Sigmoid colon (tissue), 7 donors: ENCODE data around the gene PSKH1. TPM values are rescaled to one million over a fixed set of nuclear protein-coding genes. Genes with fewer than 3 reads are reported as not detected.
"Not testable (repeated sequence)": the region's sequence is repeated elsewhere in the genome, so short reads cannot be mapped to it uniquely, and the experiment has no call there.

Experiments
- DNase-seq: peaks from one replicate; pipeline ENCODE4 v3.0.0-alpha.2; 2019
- H3K27ac ChIP-seq, 4 donors: fragments of 200-600 bp; sonication (generic); one replicate each; pipeline ENCODE4 v1.5.1; 2016 to 2019; ENCODE audit warnings: mild to moderate bottlenecking in 1 of 4
- H3K27me3 ChIP-seq, 3 donors: fragments of 200-600 bp; sonication (generic); one replicate each; pipeline ENCODE4 v1.5.1; 2019; ENCODE audit warnings: mild to moderate bottlenecking in 1 of 3
- H3K36me3 ChIP-seq, 4 donors: fragments of 200-600 bp; sonication (generic); one replicate each; pipeline ENCODE4 v1.5.1; 2016 to 2019
- H3K4me1 ChIP-seq, 4 donors: fragments of 200-600 bp; sonication (generic); one replicate each; pipeline ENCODE4 v1.5.1; 2017 to 2019
- H3K4me3 ChIP-seq, 4 donors: fragments of 200-600 bp; sonication (generic); one replicate each; pipeline ENCODE4 v1.5.1; 2017 to 2019; ENCODE audit warnings: mild to moderate bottlenecking in 2 of 4, moderate library complexity in 1 of 4
- H3K9me3 ChIP-seq, 4 donors: fragments of 200-600 bp in 3 of 4; sonication (generic) in 3 of 4; one replicate each; pipeline versions ENCODE4 v1.5.1 to v1.6.1; 2013 to 2019
- CTCF ChIP-seq, 4 experiments: fragments of 450-650 bp in 3 of 4; fragments of 200-600 bp in 1 of 4; IDR thresholded peaks; one replicate each; pipeline ENCODE4 v1.5.1; 2016 to 2019; ENCODE audit warnings: antibody characterized with exemption in 4 of 4, mild to moderate bottlenecking in 3 of 4, moderate library complexity in 2 of 4
- EP300 ChIP-seq, 4 donors: sonication (generic); formaldehyde crosslinking; IDR thresholded peaks; one replicate each; pipeline ENCODE4 v1.6.1; 2017; ENCODE audit warnings: antibody characterized with exemption in 4 of 4
- POLR2A ChIP-seq, 2 donors: fragments of 450-650 bp; IDR thresholded peaks; one replicate each; pipeline ENCODE4 v1.6.1; 2016; ENCODE audit warnings: antibody characterized with exemption in 2 of 2, mild to moderate bottlenecking in 2 of 2, moderate library complexity in 2 of 2
- POLR2AphosphoS5 ChIP-seq, 4 donors: sonication (generic); formaldehyde crosslinking; IDR thresholded peaks; one replicate each; pipeline ENCODE4 v1.6.1; 2017; ENCODE audit warnings: antibody characterized with exemption in 4 of 4
- WGBS, 2 donors: extraction: QIAGEN DNeasy Blood & Tissue Kit; methylation state at CpG; one replicate each; pipeline ENCODE4 v1.1.7; 2013; 5-methylcytosine and 5-hydroxymethylcytosine counted together
- intact Hi-C: fragments of 100-400 bp; cut with DNase I; formaldehyde crosslinking; loops from one replicate; pipeline ENCODE4 v1.15.1; 2023
- polyA plus RNA-seq, 3 donors: library from polyadenylated mRNA; stranded (reverse); fragments of 200-250 nt; gene quantifications; one replicate each; pipeline ENCODE4 v1.2.3, GENCODE V29; 2013
- total RNA-seq, 4 donors: library from RNA; depleted of rRNA; stranded (reverse); fragments of >200 nt; gene quantifications; one replicate each; pipeline ENCODE4 v1.1.0, GENCODE V29; 2016
- donor health status: healthy with polysubstance abuse.
- donor health status: Bipolar disorder and iron deficiency.
- donor health status: healthy.

The PSKH1 gene
- total and polyA plus RNA-seq, 7 donors: 13.9 to 29.2 (median 20.8) TPM

- Histone ChIP-seq H3K4me1 (peaks cover 0 to 34% (median 28%) of the 10 kb centered on the region in 4 donors), H3K27ac (peak overlapping the region; percentile 91 to 97 (median 94)), H3K9me3 (no peaks in the 10 kb centered on the region), H3K27me3 (no peaks in the 10 kb centered on the region), H3K4me3 (peak overlapping the region; percentile 77 to 89 (median 84)), H3K36me3 (peaks cover 0 to 27% (median 6%) of the 10 kb centered on the region in 4 donors)
- 3 to 9% methylated on average over 55 of the region's 55 CpGs for WGBS, 2 donors
- TF ChIP-seq POLR2A (IDR thresholded peaks at IDR 0.05) (peak; percentile 79 to 81), CTCF (IDR thresholded peaks at IDR 0.05) (no peak), EP300 (IDR thresholded peaks at IDR 0.05) (no peak), POLR2AphosphoS5 (IDR thresholded peaks at IDR 0.05) (peak; percentile 89 to 94 (median 92))
- DNase-seq: peak; percentile 97
- intact Hi-C loops: loop anchor here (5.0 to 10.0 kb wide), 2 partner anchors 93 to 411 kb away; partner anchors contain the start of genes RIPOR1 and THAP11
Observed at GRCh38 chr16:67935402-67936123, 42.5 kb downstream of the PSKH1 start.

- intact Hi-C loops: loop anchor here (5.0 to 10.0 kb wide), 2 partner anchors 94 to 412 kb away; partner anchors contain the start of genes RIPOR1 and THAP11
- peaks cover 0 to 28% (median 6%) of the 10 kb centered on the region in 4 donors for H3K36me3 ChIP-seq
- H3K4me3 ChIP-seq: peak within 1 kb of the TSS; percentile 77 to 89 (median 84)
- DNase-seq: peak; percentile 87
- H3K4me1 ChIP-seq: peaks cover 0 to 34% (median 28%) of the 10 kb centered on the region in 4 donors
- no peaks in the 10 kb centered on the region for H3K9me3 ChIP-seq
- TF ChIP-seq CTCF (IDR thresholded peaks at IDR 0.05): no peak
- TF ChIP-seq POLR2A (IDR thresholded peaks at IDR 0.05): peak; percentile 46 to 55
- TF ChIP-seq EP300 (IDR thresholded peaks at IDR 0.05): no peak
- peak in 3 of 4 donors; percentile 69 to 75 (median 72) for TF ChIP-seq POLR2AphosphoS5 (IDR thresholded peaks at IDR 0.05)
- no peaks in the 10 kb centered on the region for H3K27me3 ChIP-seq
- H3K27ac ChIP-seq: peak within 1 kb of the TSS; percentile 91 to 97 (median 94)
- 0% methylated on average over 54 of the region's 54 CpGs for WGBS, 2 donors
Observed at GRCh38 chr16:67936124-67936879, 43.2 kb downstream of the PSKH1 start, which contains the start of gene PSMB10. PSMB10 (minus strand) TSS chr16:67936850; CDS start chr16:67936749, 101 bp downstream.

GRCh38 chr16:67936880-67937605 lies 44.0 kb downstream of the PSKH1 start:
- H3K36me3 ChIP-seq: peaks cover 0 to 30% (median 6%) of the 10 kb centered on the region in 4 donors
- 44 to 48% methylated on average over 6 of the region's 6 CpGs for WGBS, 2 donors
- intact Hi-C loops: loop anchor here (5.0 to 10.0 kb wide), 2 partner anchors 95 to 412 kb away; partner anchors contain the start of genes RIPOR1 and THAP11
- peak overlapping the region; percentile 91 to 97 (median 94) for H3K27ac ChIP-seq
- no peaks in the 10 kb centered on the region for H3K9me3 ChIP-seq
- peaks cover 0 to 34% (median 28%) of the 10 kb centered on the region in 4 donors for H3K4me1 ChIP-seq
- peak overlapping the region; percentile 77 to 89 (median 84) for H3K4me3 ChIP-seq
- TF ChIP-seq POLR2A (IDR thresholded peaks at IDR 0.05): no peak
- TF ChIP-seq POLR2AphosphoS5 (IDR thresholded peaks at IDR 0.05): peak in 1 of 4 donors; percentile 3
- no peak for DNase-seq
- no peaks in the 10 kb centered on the region for H3K27me3 ChIP-seq

- H3K9me3 ChIP-seq, DNase-seq, H3K27me3 ChIP-seq, H3K4me3 ChIP-seq: not testable (repeated sequence)
- Histone ChIP-seq H3K4me1 (peaks cover 0 to 39% (median 31%) of the 10 kb centered on the region in 4 donors), H3K27ac (peak overlapping the region in 3 of 4 donors; percentile 92 to 97 (median 95)), H3K36me3 (peaks cover 0 to 35% (median 9%) of the 10 kb centered on the region in 4 donors)
- 94 to 96% methylated on average over 5 of the region's 5 CpGs for WGBS, 2 donors
- intact Hi-C loops: loop anchor here (5.0 to 10.0 kb wide), 2 partner anchors 95 to 413 kb away; partner anchors contain the start of genes RIPOR1 and THAP11
Observed at GRCh38 chr16:67937713-67938112, 44.7 kb downstream of the PSKH1 start.
